Mucosa of stomach (tissue), 1 donor: ENCODE results near the gene COX6B2.

ENCODE experiments used
- H3K27me3 ChIP-seq: one replicate; pipeline ENCODE4 v1.7.0; 2013; ENCODE audit warnings: mild to moderate bottlenecking, low read length; ENCODE audit not compliant: control insufficient read depth, insufficient read depth
- H3K36me3 ChIP-seq: one replicate; pipeline ENCODE4 v1.7.0; 2013; ENCODE audit warnings: low read length; ENCODE audit not compliant: control insufficient read depth, insufficient read depth
- H3K4me1 ChIP-seq: one replicate; pipeline ENCODE4 v1.7.0; 2013; ENCODE audit warnings: mild to moderate bottlenecking, low read length; ENCODE audit not compliant: control insufficient read depth, insufficient read depth
- H3K4me3 ChIP-seq: one replicate; pipeline ENCODE4 v1.7.0; 2013; ENCODE audit warnings: low read length
- H3K9ac ChIP-seq: one replicate; pipeline ENCODE4 v1.7.0; 2013; ENCODE audit warnings: mild to moderate bottlenecking, low read length, moderate library complexity
- H3K9me3 ChIP-seq: one replicate; pipeline ENCODE4 v1.7.0; 2013; ENCODE audit warnings: mild to moderate bottlenecking, low read length, moderate library complexity; ENCODE audit not compliant: control insufficient read depth
- donor health status: Pancreatic carcinoma.

Gene COX6B2

GRCh38 chr19:55365245-55365644, 10.7 kb upstream of the COX6B2 start:
- Histone ChIP-seq H3K4me3 (no peak overlapping the region), H3K36me3 (no peaks in the 10 kb centered on the region), H3K9me3 (no peaks in the 10 kb centered on the region), H3K27me3 (peaks cover 24% of the 10 kb centered on the region), H3K9ac (no peak overlapping the region), H3K4me1 (peaks cover 9% of the 10 kb centered on the region)

GRCh38 chr19:55362990-55363716, 8.6 kb upstream of the COX6B2 start, which contains the start of gene GARIN5B:
Gene GARIN5B, minus strand, starts transcription at chr19:55363260. Its CDS starts 194 bp downstream, at chr19:55363066.
- H3K36me3 ChIP-seq = no peaks in the 10 kb centered on the region
- peaks cover 6% of the 10 kb centered on the region for H3K27me3 ChIP-seq
- H3K9ac ChIP-seq = no peak within 1 kb of the TSS
- no peaks in the 10 kb centered on the region for H3K9me3 ChIP-seq
- no peak within 1 kb of the TSS for H3K4me3 ChIP-seq
- no peaks in the 10 kb centered on the region for H3K4me1 ChIP-seq

GRCh38 chr19:55362174-55362989, 7.9 kb upstream of the COX6B2 start:
- H3K9ac ChIP-seq = no peak overlapping the region
- H3K4me1 ChIP-seq = no peaks in the 10 kb centered on the region
- H3K27me3 ChIP-seq = no peaks in the 10 kb centered on the region
- no peaks in the 10 kb centered on the region for H3K36me3 ChIP-seq
- H3K9me3 ChIP-seq = no peaks in the 10 kb centered on the region
- H3K4me3 ChIP-seq = no peak overlapping the region

GRCh38 chr19:55360902-55361301, 6.4 kb upstream of the COX6B2 start:
- no peak overlapping the region for H3K4me3 ChIP-seq
- no peak overlapping the region for H3K9ac ChIP-seq
- no peaks in the 10 kb centered on the region for H3K9me3 ChIP-seq
- H3K4me1 ChIP-seq = no peaks in the 10 kb centered on the region
- no peaks in the 10 kb centered on the region for H3K36me3 ChIP-seq
- no peaks in the 10 kb centered on the region for H3K27me3 ChIP-seq

- peaks cover 11% of the 10 kb centered on the region for H3K27me3 ChIP-seq
- H3K36me3 ChIP-seq = no peaks in the 10 kb centered on the region
These were observed 4.7 kb upstream of the COX6B2 start for GRCh38 chr19:55358943-55359908.

GRCh38 chr19:55358493-55358892, 4.0 kb upstream of the COX6B2 start:
- Histone ChIP-seq H3K27me3 (peaks cover 17% of the 10 kb centered on the region), H3K4me3 (no peak overlapping the region)

More at GRCh38 chr19:55358943-55359908, 4.7 kb upstream of the COX6B2 start:
- H3K9me3 ChIP-seq = no peaks in the 10 kb centered on the region
- no peak overlapping the region for H3K4me3 ChIP-seq
- no peak overlapping the region for H3K9ac ChIP-seq
- no peaks in the 10 kb centered on the region for H3K4me1 ChIP-seq

GRCh38 chr19:55355213-55355821, 798 bp upstream of the COX6B2 start:
- Histone ChIP-seq H3K9ac (no peak overlapping the region), H3K4me1 (peaks cover 22% of the 10 kb centered on the region), H3K4me3 (no peak overlapping the region), H3K36me3 (no peaks in the 10 kb centered on the region), H3K27me3 (peaks cover 48% of the 10 kb centered on the region), H3K9me3 (no peaks in the 10 kb centered on the region)

More at GRCh38 chr19:55358493-55358892, 4.0 kb upstream of the COX6B2 start:
- H3K4me1 ChIP-seq = peaks cover 3% of the 10 kb centered on the region
- H3K36me3 ChIP-seq = no peaks in the 10 kb centered on the region
- no peak overlapping the region for H3K9ac ChIP-seq
- H3K9me3 ChIP-seq = no peaks in the 10 kb centered on the region

- no peak overlapping the region for H3K4me3 ChIP-seq
- H3K9ac ChIP-seq = no peak overlapping the region
- no peaks in the 10 kb centered on the region for H3K9me3 ChIP-seq
- H3K27me3 ChIP-seq = peaks cover 49% of the 10 kb centered on the region
- H3K36me3 ChIP-seq = no peaks in the 10 kb centered on the region
- H3K4me1 ChIP-seq = peaks cover 23% of the 10 kb centered on the region
These were observed 469 bp downstream of the COX6B2 start for GRCh38 chr19:55353803-55354697.

- H3K9me3 ChIP-seq = no peaks in the 10 kb centered on the region
- no peak overlapping the region for H3K9ac ChIP-seq
- H3K36me3 ChIP-seq = no peaks in the 10 kb centered on the region
- H3K4me3 ChIP-seq = no peak overlapping the region
- peaks cover 23% of the 10 kb centered on the region for H3K4me1 ChIP-seq
- peaks cover 49% of the 10 kb centered on the region for H3K27me3 ChIP-seq
These were observed 1.1 kb downstream of the COX6B2 start for GRCh38 chr19:55353356-55353802.

- Histone ChIP-seq H3K9me3 (no peaks in the 10 kb centered on the region), H3K27me3 (peaks cover 49% of the 10 kb centered on the region), H3K4me3 (no peak overlapping the region), H3K9ac (no peak overlapping the region), H3K36me3 (no peaks in the 10 kb centered on the region), H3K4me1 (peaks cover 23% of the 10 kb centered on the region)
These were observed 1.9 kb downstream of the COX6B2 start for GRCh38 chr19:55352549-55353145.
